CD14-positive monocyte (primary cell): ENCODE results near the gene CEP128. TPM values are rescaled to one million over a fixed set of nuclear protein-coding genes. Genes with fewer than 3 reads are reported as not detected.
A peak's percentile ranks its signal among the peaks of the same experiment; 100 is the strongest.

Experiments
- DNase-seq, 3 donors: peaks; one replicate each; pipeline ENCODE4 v3.0.0-alpha.2; 2011 to 2022
- H2AFZ ChIP-seq: 2 replicates; pipeline ENCODE4 v1.6.0; 2012; ENCODE audit warnings: mild to moderate bottlenecking, low read depth, low read length, inconsistent platforms; ENCODE audit not compliant: insufficient read depth, poor library complexity, severe bottlenecking
- H3K27ac ChIP-seq, 2 donors: 1 replicate in 1 of 2; 2 replicates in 1 of 2; pipeline ENCODE4 v1.5.1; 2012 to 2013; ENCODE audit warnings: low read length in 2 of 2, control low read depth in 1 of 2, inconsistent platforms in 1 of 2, low read depth in 1 of 2, mild to moderate bottlenecking in 1 of 2
- H3K27me3 ChIP-seq, 2 donors: one replicate each; pipeline versions ENCODE4 v1.6.0 to v1.6.1; 2011 to 2013; ENCODE audit warnings: low read length in 2 of 2; ENCODE audit not compliant: control insufficient read depth in 2 of 2, insufficient read depth in 2 of 2
- H3K36me3 ChIP-seq, 2 donors: replicated peaks in 1 of 2; 1 replicate in 1 of 2; 2 replicates in 1 of 2; pipeline versions ENCODE4 v1.5.1 to v1.6.1; 2012 to 2013; ENCODE audit warnings: low read length in 2 of 2, control low read depth in 1 of 2, inconsistent platforms in 1 of 2, mild to moderate bottlenecking in 1 of 2; ENCODE audit not compliant: insufficient read depth in 2 of 2, control insufficient read depth in 1 of 2
- H3K4me1 ChIP-seq, 2 donors: 1 replicate in 1 of 2; 2 replicates in 1 of 2; pipeline versions ENCODE4 v1.5.1 to v1.6.1; 2012 to 2013; ENCODE audit warnings: low read length in 2 of 2, control low read depth in 1 of 2, inconsistent platforms in 1 of 2, mild to moderate bottlenecking in 1 of 2, moderate library complexity in 1 of 2; ENCODE audit not compliant: insufficient read depth in 2 of 2, control insufficient read depth in 1 of 2
- H3K4me2 ChIP-seq: replicated peaks from 2 replicates; pipeline ENCODE3; 2012; ENCODE audit warnings: low read length, moderate library complexity, mild to moderate bottlenecking; ENCODE audit not compliant: poor library complexity, severe bottlenecking; ENCODE audit errors: extremely low read depth
- H3K4me3 ChIP-seq, 3 experiments: fragments of 200-600 bp in 1 of 3; sonication (generic) in 1 of 3; replicated peaks in 1 of 3; 1 replicate in 2 of 3; 2 replicates in 1 of 3; pipeline ENCODE4 v1.5.1; 2011 to 2013; ENCODE audit warnings: low read length in 3 of 3, mild to moderate bottlenecking in 3 of 3, control low read depth in 2 of 3, low read depth in 2 of 3, inconsistent platforms in 1 of 3, moderate library complexity in 1 of 3
- H3K79me2 ChIP-seq: 2 replicates; pipeline ENCODE4 v1.6.0; 2012; ENCODE audit warnings: mild to moderate bottlenecking, control low read depth, inconsistent platforms, low read length, moderate library complexity; ENCODE audit not compliant: insufficient read depth
- H3K9ac ChIP-seq: 2 replicates; pipeline ENCODE4 v1.6.0; 2017; ENCODE audit warnings: low read length, mild to moderate bottlenecking; ENCODE audit not compliant: insufficient read depth, poor library complexity, severe bottlenecking
- H3K9me3 ChIP-seq, 2 donors: replicated peaks in 1 of 2; 1 replicate in 1 of 2; 2 replicates in 1 of 2; pipeline versions ENCODE4 v1.5.1 to v1.6.1; 2012 to 2013; ENCODE audit warnings: low read length in 2 of 2, control low read depth in 1 of 2; ENCODE audit not compliant: control insufficient read depth in 1 of 2, insufficient read depth in 1 of 2
- H4K20me1 ChIP-seq: 2 replicates; pipeline ENCODE4 v1.6.0; 2012; ENCODE audit warnings: mild to moderate bottlenecking, low read length, control low read depth, moderate library complexity; ENCODE audit not compliant: insufficient read depth
- H3K27ac Mint-ChIP-seq, 7 donors: one replicate each; pipeline ENCODE4 v1.8.0; 2020; ENCODE audit warnings: mild to moderate bottlenecking in 7 of 7, mixed read lengths in 7 of 7, moderate library complexity in 6 of 7, inconsistent platforms in 2 of 7
- H3K27me3 Mint-ChIP-seq, 3 donors: one replicate each; pipeline ENCODE4 v1.8.0; 2021 to 2022; ENCODE audit warnings: low read depth in 3 of 3, mild to moderate bottlenecking in 3 of 3, mixed read lengths in 3 of 3, moderate library complexity in 3 of 3, inconsistent platforms in 1 of 3
- H3K36me3 Mint-ChIP-seq, 2 donors: one replicate each; pipeline ENCODE4 v1.8.0; 2020; ENCODE audit warnings: mixed read lengths in 2 of 2, inconsistent platforms in 1 of 2, mild to moderate bottlenecking in 1 of 2
- H3K4me1 Mint-ChIP-seq: one replicate; pipeline ENCODE4 v1.8.0; 2020; ENCODE audit warnings: mild to moderate bottlenecking, mixed read lengths
- H3K4me3 Mint-ChIP-seq, 2 donors: one replicate each; pipeline ENCODE4 v1.8.0; 2020; ENCODE audit warnings: mild to moderate bottlenecking in 2 of 2, mixed read lengths in 2 of 2, moderate library complexity in 1 of 2
- H3K9me3 Mint-ChIP-seq, 7 donors: one replicate each; pipeline ENCODE4 v1.8.0; 2020 to 2022; ENCODE audit warnings: mixed read lengths in 7 of 7, mild to moderate bottlenecking in 6 of 7, moderate library complexity in 6 of 7, inconsistent platforms in 2 of 7
- WGBS: methylation state at CpG from one replicate; pipeline ENCODE4 v1.1.5; 2013; ENCODE audit warnings: missing lambda C conversion rate; ENCODE audit not compliant: insufficient coverage; 5-methylcytosine and 5-hydroxymethylcytosine counted together
- intact Hi-C, 2 donors: fragments of 100-400 bp; cut with micrococcal nuclease; formaldehyde crosslinking; loops; one replicate each; pipeline versions ENCODE4 v1.15.0 to v1.15.1; 2023
- polyA plus RNA-seq, 3 donors: library from polyadenylated mRNA; depleted of rRNA in 1 of 3; unstranded in 2 of 3; stranded (reverse) in 1 of 3; fragments of 300-500 nt in 2 of 3; fragments of >200 nt in 1 of 3; fragmentation: Illumina TruSeq in 2 of 3; gene quantifications; 1 replicate in 2 of 3; 2 replicates in 1 of 3; pipeline ENCODE4 v1.2.3, GENCODE V29; 2012 to 2021
- TF ChIP-seq, protein P1 (sequence below): fragments of 200-600 bp; IDR thresholded peaks from one replicate; pipeline ENCODE4 v1.8.0; 2022; ENCODE audit warnings: antibody characterized with exemption, mild to moderate bottlenecking

CEP128 gene
- polyA plus RNA-seq, 3 donors: 0.41 to 0.88 (median 0.62) TPM

DNA sequence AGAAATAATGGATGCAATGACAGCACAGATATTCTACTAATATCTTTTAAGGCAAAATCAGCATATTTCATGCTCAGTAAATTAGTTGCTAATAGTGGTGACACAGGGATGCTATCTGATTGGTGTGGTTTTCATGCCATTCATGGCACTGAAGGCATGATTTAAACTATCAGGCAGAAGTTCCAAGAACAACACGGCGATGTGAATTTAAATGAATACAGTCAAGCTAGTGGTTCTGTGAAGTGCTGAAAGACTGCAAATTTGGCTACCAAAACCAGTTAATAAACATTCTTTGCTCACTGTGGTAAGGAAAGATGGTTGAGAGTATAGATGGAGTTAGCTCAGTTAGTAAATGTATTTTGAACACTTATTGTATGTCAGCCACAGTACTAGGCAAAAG is 458.2 kb downstream of the CEP128 start:
- Mint-ChIP-seq H3K4me3 (no peak overlapping the region), H3K9me3 (peaks cover 0 to 7% (median 2%) of the 10 kb centered on the region in 7 donors), H3K27ac (no peak overlapping the region), H3K36me3 (no peaks in the 10 kb centered on the region), H3K27me3 (no peaks in the 10 kb centered on the region), H3K4me1 (no peaks in the 10 kb centered on the region)
- Histone ChIP-seq H3K4me1 (no peaks in the 10 kb centered on the region), H4K20me1 (no peaks in the 10 kb centered on the region), H3K36me3 (no peaks in the 10 kb centered on the region), H2AFZ (no peak overlapping the region), H3K4me2 (no peak overlapping the region), H3K79me2 (no peaks in the 10 kb centered on the region), H3K27me3 (no peaks in the 10 kb centered on the region), H3K9ac (no peak overlapping the region), H3K4me3 (no peak overlapping the region), H3K27ac (no peak overlapping the region), H3K9me3 (no peaks in the 10 kb centered on the region)
- DNase-seq: no peak
- WGBS: no CpG with 5 or more reads among the region's 2 CpGs
- intact Hi-C loops: no loop called here
- TF ChIP-seq, protein P1, sequence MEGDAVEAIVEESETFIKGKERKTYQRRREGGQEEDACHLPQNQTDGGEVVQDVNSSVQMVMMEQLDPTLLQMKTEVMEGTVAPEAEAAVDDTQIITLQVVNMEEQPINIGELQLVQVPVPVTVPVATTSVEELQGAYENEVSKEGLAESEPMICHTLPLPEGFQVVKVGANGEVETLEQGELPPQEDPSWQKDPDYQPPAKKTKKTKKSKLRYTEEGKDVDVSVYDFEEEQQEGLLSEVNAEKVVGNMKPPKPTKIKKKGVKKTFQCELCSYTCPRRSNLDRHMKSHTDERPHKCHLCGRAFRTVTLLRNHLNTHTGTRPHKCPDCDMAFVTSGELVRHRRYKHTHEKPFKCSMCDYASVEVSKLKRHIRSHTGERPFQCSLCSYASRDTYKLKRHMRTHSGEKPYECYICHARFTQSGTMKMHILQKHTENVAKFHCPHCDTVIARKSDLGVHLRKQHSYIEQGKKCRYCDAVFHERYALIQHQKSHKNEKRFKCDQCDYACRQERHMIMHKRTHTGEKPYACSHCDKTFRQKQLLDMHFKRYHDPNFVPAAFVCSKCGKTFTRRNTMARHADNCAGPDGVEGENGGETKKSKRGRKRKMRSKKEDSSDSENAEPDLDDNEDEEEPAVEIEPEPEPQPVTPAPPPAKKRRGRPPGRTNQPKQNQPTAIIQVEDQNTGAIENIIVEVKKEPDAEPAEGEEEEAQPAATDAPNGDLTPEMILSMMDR: no peak

DNA sequence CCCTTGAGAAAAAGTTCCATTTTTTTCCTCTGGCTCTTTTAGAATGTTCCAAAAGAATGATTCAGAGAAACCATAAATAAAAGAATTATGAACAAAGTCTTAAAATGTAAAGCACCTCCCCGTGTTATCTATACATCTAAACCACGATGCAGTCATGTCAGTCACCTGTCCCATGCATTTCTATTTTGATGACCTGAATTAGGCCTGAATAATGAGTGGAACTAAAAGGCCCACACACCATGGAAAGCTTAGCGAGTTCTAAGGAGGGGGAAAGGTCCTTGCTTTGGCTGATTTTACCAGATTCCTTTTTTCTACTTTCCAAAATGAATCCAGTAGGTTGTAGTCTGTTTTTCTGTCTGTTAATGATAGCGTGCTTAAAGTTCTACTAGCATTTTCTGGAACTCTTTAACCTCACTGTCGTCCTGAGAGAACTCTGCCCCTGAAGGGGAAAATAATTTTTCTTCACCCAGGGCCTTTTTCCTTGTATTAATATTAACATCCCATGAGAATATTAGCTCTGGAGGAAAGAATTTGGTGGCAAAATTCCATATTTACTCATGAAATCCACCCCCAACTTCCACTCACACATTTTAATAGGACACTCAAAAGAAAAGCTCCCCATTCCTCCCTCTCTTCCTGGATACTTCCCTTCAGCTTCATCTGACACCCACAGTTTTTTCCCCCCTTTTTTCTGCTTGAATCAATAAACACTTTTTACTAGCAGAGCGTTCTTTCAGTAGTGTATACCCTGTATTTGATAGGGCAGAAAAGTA is 464.0 kb downstream of the CEP128 start:
- Histone ChIP-seq H3K9me3 (peaks cover 15 to 17% of the 10 kb centered on the region in 2 donors), H4K20me1 (no peaks in the 10 kb centered on the region), H3K4me3 (no peak overlapping the region), H3K36me3 (no peaks in the 10 kb centered on the region), H3K79me2 (no peaks in the 10 kb centered on the region), H3K27ac (no peak overlapping the region), H2AFZ (no peak overlapping the region), H3K4me1 (no peaks in the 10 kb centered on the region), H3K4me2 (no peak overlapping the region), H3K27me3 (no peaks in the 10 kb centered on the region), H3K9ac (no peak overlapping the region)
- Mint-ChIP-seq H3K36me3 (peaks cover 2 to 6% of the 10 kb centered on the region in 2 donors), H3K4me1 (no peaks in the 10 kb centered on the region), H3K27ac (peak overlapping the region in 1 of 7 donors; percentile 46), H3K9me3 (peaks cover 12 to 22% (median 15%) of the 10 kb centered on the region in 7 donors), H3K27me3 (no peaks in the 10 kb centered on the region), H3K4me3 (no peak overlapping the region)
- intact Hi-C loops: no loop called here
- TF ChIP-seq, protein P1: no peak
- no peak for DNase-seq
- no CpG with 5 or more reads among the region's 6 CpGs for WGBS
